Measurements from ENCODE around the gene GAS2L1.

GRCh38 chr22:29267858-29268510 lies 38.5 kb upstream of the GAS2L1 start, which contains the start of the genes EWSR1 and RHBDD3:
- peak; percentile 86 to 96 (median 96) for TF ChIP-seq POLR2A (IDR thresholded peaks at IDR 0.05)
- TF ChIP-seq, protein P1, sequence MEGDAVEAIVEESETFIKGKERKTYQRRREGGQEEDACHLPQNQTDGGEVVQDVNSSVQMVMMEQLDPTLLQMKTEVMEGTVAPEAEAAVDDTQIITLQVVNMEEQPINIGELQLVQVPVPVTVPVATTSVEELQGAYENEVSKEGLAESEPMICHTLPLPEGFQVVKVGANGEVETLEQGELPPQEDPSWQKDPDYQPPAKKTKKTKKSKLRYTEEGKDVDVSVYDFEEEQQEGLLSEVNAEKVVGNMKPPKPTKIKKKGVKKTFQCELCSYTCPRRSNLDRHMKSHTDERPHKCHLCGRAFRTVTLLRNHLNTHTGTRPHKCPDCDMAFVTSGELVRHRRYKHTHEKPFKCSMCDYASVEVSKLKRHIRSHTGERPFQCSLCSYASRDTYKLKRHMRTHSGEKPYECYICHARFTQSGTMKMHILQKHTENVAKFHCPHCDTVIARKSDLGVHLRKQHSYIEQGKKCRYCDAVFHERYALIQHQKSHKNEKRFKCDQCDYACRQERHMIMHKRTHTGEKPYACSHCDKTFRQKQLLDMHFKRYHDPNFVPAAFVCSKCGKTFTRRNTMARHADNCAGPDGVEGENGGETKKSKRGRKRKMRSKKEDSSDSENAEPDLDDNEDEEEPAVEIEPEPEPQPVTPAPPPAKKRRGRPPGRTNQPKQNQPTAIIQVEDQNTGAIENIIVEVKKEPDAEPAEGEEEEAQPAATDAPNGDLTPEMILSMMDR (IDR thresholded peaks at IDR 0.05), result peak in 1 of 7 experiments; percentile 8

Measured in body of pancreas (tissue), 4 donors.